ENCODE data around the gene USP53. TPM values are rescaled to one million over a fixed set of nuclear protein-coding genes. Genes with fewer than 3 reads are reported as not detected.
A peak's percentile ranks its signal among the peaks of the same experiment; 100 is the strongest.
"Not testable (repeated sequence)": the region's sequence is repeated elsewhere in the genome, so short reads cannot be mapped to it uniquely, and the experiment has no call there.

The USP53 gene
- total and polyA plus RNA-seq, 4 donors: 24.9 to 114 (median 73.8) TPM

DNA sequence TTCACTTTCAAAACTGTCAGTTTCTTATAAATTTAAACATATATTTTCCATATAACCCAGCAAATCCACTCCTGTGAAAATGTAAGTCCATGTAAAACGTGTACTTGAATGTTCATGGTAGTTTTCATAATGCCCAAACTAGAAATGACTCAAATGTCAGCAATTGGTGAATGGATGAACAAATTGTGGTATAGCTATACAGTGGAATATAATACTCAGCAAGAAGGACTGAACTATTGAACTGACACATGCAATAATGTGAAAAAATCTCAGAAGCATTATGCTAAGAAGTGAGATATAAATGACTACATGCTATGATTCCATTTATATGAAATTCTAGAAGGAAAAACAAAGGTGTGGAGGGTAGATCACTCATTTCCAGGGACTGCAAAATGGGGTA is 52.2 kb downstream of the USP53 start:
- Histone ChIP-seq H3K9me3 (ENCODE audit: control insufficient read depth, low read length) (no peaks in the 10 kb centered on the region), H3K27me3 (ENCODE audit: control insufficient read depth in 1 of 2, insufficient read depth in 2 of 2, low read length in 1 of 2) (no peaks in the 10 kb centered on the region), H3K36me3 (ENCODE audit: control insufficient read depth in 1 of 2, insufficient read depth in 2 of 2, low read length in 1 of 2) (peaks cover 1 to 2% of the 10 kb centered on the region in 2 donors), H3K4me3 (ENCODE audit: low read length in 2 of 2) (no peak overlapping the region), H3K4me1 (ENCODE audit: control insufficient read depth in 1 of 2, insufficient read depth in 2 of 2, low read length in 2 of 2) (peaks cover 0 to 1% of the 10 kb centered on the region in 2 donors), H3K27ac (ENCODE audit: low read depth in 1 of 2, low read length in 2 of 2) (no peak overlapping the region)
- intact Hi-C loops (cut with DNase I): loop anchor here in 1 of 2 donors (10.0 kb wide), 1 partner anchor 110 kb away; no protein-coding TSS in a partner anchor
- DNase-seq (no peak), ATAC-seq (ENCODE audit: low FRiP score) (no peak)
- WGBS, 2 donors: 84 to 97% methylated on average over 1 of the region's 1 CpG

DNA sequence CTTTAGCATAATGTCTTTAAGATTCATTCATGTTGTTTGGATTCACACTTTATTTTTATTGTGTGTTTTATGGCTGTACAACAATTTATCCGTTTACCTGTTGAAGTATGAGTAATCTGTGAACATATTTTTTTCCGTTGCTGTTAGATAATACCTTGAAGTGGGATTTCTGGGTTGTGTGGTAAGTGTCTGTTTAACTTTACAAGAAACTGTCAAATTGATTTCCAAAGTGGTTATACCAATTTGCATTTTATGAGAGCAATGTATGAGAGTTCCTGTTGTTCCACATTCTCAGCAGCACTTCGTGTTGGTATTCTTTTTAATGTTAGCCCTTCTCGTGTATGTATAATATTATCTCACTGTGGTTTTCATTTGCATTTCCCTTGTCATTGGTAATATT is 53.6 kb downstream of the USP53 start:
- peaks cover 0 to 1% of the 10 kb centered on the region in 2 donors for H3K4me1 ChIP-seq (ENCODE audit: control insufficient read depth in 1 of 2, insufficient read depth in 2 of 2, low read length in 2 of 2)
- no peak for DNase-seq
- no peak overlapping the region for H3K4me3 ChIP-seq (ENCODE audit: low read length in 2 of 2)
- H3K27ac ChIP-seq (ENCODE audit: low read depth in 1 of 2, low read length in 2 of 2): no peak overlapping the region
- no peaks in the 10 kb centered on the region for H3K9me3 ChIP-seq (ENCODE audit: control insufficient read depth, low read length)
- no peak for ATAC-seq (ENCODE audit: low FRiP score)
- WGBS, 2 donors: 81 to 84% methylated on average over 4 of the region's 4 CpGs
- peaks cover 2 to 3% of the 10 kb centered on the region in 2 donors for H3K36me3 ChIP-seq (ENCODE audit: control insufficient read depth in 1 of 2, insufficient read depth in 2 of 2, low read length in 1 of 2)
- intact Hi-C loops (cut with DNase I): loop anchor here in 1 of 2 donors (10.0 kb wide), 1 partner anchor 111 kb away; no protein-coding TSS in a partner anchor
- H3K27me3 ChIP-seq (ENCODE audit: control insufficient read depth in 1 of 2, insufficient read depth in 2 of 2, low read length in 1 of 2): no peaks in the 10 kb centered on the region

DNA sequence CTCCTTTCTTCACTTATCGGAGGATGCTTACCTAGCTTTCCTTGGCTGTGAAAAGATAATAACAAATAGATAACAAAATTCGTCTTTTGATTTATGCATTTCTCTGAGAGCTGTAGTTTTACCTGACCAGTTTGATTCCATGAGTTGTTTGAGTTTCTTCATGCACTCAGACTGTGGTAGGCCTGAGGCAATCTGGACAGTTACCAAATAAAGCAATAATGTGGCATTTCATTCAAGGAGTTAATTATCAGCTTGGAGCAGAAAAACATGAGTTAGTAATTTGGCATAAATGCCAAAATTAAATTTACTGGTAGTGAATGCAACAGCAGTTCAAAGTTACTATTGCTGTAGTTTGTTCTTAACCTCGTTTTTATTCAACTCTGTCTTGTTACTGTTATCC is 56.0 kb downstream of the USP53 start:
- Histone ChIP-seq H3K27me3 (ENCODE audit: control insufficient read depth in 1 of 2, insufficient read depth in 2 of 2, low read length in 1 of 2) (no peaks in the 10 kb centered on the region), H3K36me3 (ENCODE audit: control insufficient read depth in 1 of 2, insufficient read depth in 2 of 2, low read length in 1 of 2) (peaks cover 0 to 3% of the 10 kb centered on the region in 2 donors), H3K4me3 (ENCODE audit: low read length in 2 of 2) (no peak overlapping the region), H3K27ac (ENCODE audit: low read depth in 1 of 2, low read length in 2 of 2) (no peak overlapping the region), H3K9me3 (ENCODE audit: control insufficient read depth, low read length) (no peaks in the 10 kb centered on the region), H3K4me1 (ENCODE audit: control insufficient read depth in 1 of 2, insufficient read depth in 2 of 2, low read length in 2 of 2) (no peaks in the 10 kb centered on the region)
- no peak for DNase-seq
- ATAC-seq (ENCODE audit: low FRiP score): no peak
- 84 to 86% methylated on average over 3 of the region's 3 CpGs for WGBS, 2 donors
- intact Hi-C loops (cut with DNase I): loop anchor here in 1 of 2 donors (10.0 kb wide), 1 partner anchor 114 kb away; no protein-coding TSS in a partner anchor

DNA sequence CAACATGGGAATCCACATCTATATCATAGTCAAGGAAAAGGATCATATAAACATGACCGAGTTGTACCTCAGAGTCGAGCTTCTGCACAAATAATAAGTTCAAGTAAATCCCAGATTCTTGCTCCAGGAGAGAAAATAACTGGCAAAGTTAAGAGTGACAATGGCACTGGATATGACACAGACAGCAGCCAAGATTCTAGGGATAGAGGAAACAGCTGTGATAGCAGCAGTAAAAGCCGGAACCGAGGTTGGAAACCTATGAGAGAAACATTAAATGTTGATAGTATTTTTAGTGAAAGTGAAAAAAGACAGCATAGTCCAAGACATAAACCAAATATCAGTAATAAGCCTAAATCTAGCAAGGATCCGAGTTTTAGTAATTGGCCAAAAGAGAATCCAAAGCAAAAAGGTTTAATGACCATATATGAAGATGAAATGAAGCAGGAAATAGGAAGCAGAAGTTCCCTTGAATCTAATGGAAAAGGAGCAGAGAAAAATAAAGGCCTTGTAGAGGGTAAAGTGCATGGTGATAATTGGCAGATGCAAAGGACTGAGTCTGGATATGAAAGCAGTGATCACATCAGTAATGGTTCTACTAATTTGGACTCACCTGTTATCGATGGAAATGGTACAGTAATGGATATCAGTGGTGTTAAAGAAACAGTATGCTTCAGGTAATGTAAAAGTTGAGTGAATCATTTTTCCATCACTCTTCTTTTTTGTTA is 59.0 kb downstream of the USP53 start:
- Histone ChIP-seq H3K36me3 (ENCODE audit: control insufficient read depth in 1 of 2, insufficient read depth in 2 of 2, low read length in 1 of 2) (peaks cover 0 to 3% of the 10 kb centered on the region in 2 donors), H3K27me3 (ENCODE audit: control insufficient read depth in 1 of 2, insufficient read depth in 2 of 2, low read length in 1 of 2) (no peaks in the 10 kb centered on the region)

DNA sequence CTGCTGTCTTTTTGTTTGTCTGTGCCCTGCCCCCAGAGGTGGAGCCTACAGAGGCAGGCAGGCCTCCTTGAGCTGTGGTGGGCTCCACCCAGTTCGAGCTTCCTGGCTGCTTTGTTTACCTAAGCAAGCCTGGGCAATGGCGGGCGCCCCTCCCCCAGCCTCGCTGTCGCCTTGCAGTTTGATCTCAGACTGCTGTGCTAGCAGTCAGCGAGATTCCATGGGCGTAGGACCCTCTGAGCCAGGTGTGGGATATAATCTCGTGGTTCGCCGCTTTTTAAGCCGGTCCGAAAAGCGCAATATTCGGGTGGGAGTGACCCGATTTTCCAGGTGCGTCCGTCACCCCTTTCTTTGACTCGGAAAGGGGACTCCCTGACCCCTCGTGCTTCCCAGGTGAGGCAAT is 67.0 kb downstream of the USP53 start:
- H3K4me3 ChIP-seq (ENCODE audit: low read length in 2 of 2); ATAC-seq (ENCODE audit: low FRiP score); H3K36me3 ChIP-seq (ENCODE audit: control insufficient read depth in 1 of 2, insufficient read depth in 2 of 2, low read length in 1 of 2); H3K9me3 ChIP-seq (ENCODE audit: control insufficient read depth, low read length); H3K27ac ChIP-seq (ENCODE audit: low read depth in 1 of 2, low read length in 2 of 2); DNase-seq; H3K4me1 ChIP-seq (ENCODE audit: control insufficient read depth in 1 of 2, insufficient read depth in 2 of 2, low read length in 2 of 2); H3K27me3 ChIP-seq (ENCODE audit: control insufficient read depth in 1 of 2, insufficient read depth in 2 of 2, low read length in 1 of 2); intact Hi-C loops (cut with DNase I): not testable (repeated sequence)
- 88% methylated on average over 16 to 19 of the region's 19 CpGs for WGBS, 2 donors

More for the DNA sequence above, 59.0 kb downstream of the USP53 start:
- intact Hi-C loops (cut with DNase I): loop anchor here in 1 of 2 donors (5.0 kb wide), 1 partner anchor 34 kb away; no protein-coding TSS in a partner anchor
- no peak for ATAC-seq (ENCODE audit: low FRiP score)
- 71 to 73% methylated on average over 6 of the region's 6 CpGs for WGBS, 2 donors
- Histone ChIP-seq H3K4me3 (ENCODE audit: low read length in 2 of 2) (no peak overlapping the region), H3K9me3 (ENCODE audit: control insufficient read depth, low read length) (no peaks in the 10 kb centered on the region), H3K27ac (ENCODE audit: low read depth in 1 of 2, low read length in 2 of 2) (no peak overlapping the region), H3K4me1 (ENCODE audit: control insufficient read depth in 1 of 2, insufficient read depth in 2 of 2, low read length in 2 of 2) (no peaks in the 10 kb centered on the region)
- no peak for DNase-seq

DNA sequence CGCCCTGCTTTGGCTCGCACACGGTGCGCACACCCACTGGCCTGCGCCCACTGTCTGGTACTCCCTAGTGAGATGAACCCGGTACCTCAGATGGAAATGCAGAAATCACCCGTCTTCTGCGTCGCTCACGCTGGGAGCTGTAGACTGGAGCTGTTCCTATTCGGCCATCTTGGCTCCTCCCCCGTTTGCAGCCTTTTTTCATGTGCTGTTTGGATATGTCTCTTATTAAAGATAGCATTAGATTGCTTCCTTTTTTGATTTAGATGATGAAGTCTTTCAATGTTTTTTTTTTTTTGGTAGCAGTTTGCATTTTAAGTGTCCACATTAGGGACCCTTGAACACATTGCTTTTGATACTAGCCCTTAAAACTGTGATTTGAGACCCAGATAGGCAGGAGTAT is 67.4 kb downstream of the USP53 start:
- not testable (repeated sequence) for H3K4me3 ChIP-seq (ENCODE audit: low read length in 2 of 2); ATAC-seq (ENCODE audit: low FRiP score)
- 95 to 96% methylated on average over 10 to 12 of the region's 12 CpGs for WGBS, 2 donors

DNA sequence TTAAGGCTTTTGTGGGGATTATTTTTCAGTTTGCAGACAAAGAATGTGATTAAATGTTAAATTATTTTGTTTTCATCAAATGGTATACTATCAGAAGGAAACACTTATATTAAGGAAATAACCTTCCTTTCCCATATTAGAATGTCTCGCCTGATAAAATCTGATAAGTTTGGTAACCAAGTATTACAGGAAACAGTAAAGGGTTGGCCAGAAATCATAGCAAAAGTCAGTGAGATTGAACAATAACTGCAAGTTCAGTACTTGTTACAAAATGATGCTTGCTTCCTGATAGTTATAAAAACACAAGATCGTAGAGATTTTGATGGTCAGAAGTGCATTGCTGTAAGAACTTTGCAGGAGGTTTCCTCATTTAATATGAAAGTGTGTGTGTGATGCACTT is 68.9 kb downstream of the USP53 start:
- 51 to 60% methylated on average over 2 of the region's 2 CpGs for WGBS, 2 donors
- Histone ChIP-seq H3K27ac (ENCODE audit: low read depth in 1 of 2, low read length in 2 of 2) (no peak overlapping the region), H3K9me3 (ENCODE audit: control insufficient read depth, low read length) (no peaks in the 10 kb centered on the region), H3K36me3 (ENCODE audit: control insufficient read depth in 1 of 2, insufficient read depth in 2 of 2, low read length in 1 of 2) (no peaks in the 10 kb centered on the region), H3K4me3 (ENCODE audit: low read length in 2 of 2) (no peak overlapping the region), H3K4me1 (ENCODE audit: control insufficient read depth in 1 of 2, insufficient read depth in 2 of 2, low read length in 2 of 2) (peaks cover 0 to 5% of the 10 kb centered on the region in 2 donors), H3K27me3 (ENCODE audit: control insufficient read depth in 1 of 2, insufficient read depth in 2 of 2, low read length in 1 of 2) (no peaks in the 10 kb centered on the region)
- intact Hi-C loops (cut with DNase I): loop anchor here in 1 of 2 donors (5.0 kb wide), 1 partner anchor 44 kb away; no protein-coding TSS in a partner anchor
- no peak for DNase-seq
- ATAC-seq (ENCODE audit: low FRiP score): no peak

More for the DNA sequence above, 67.4 kb downstream of the USP53 start:
- not testable (repeated sequence) for H3K27me3 ChIP-seq (ENCODE audit: control insufficient read depth in 1 of 2, insufficient read depth in 2 of 2, low read length in 1 of 2); H3K27ac ChIP-seq (ENCODE audit: low read depth in 1 of 2, low read length in 2 of 2); H3K4me1 ChIP-seq (ENCODE audit: control insufficient read depth in 1 of 2, insufficient read depth in 2 of 2, low read length in 2 of 2); H3K36me3 ChIP-seq (ENCODE audit: control insufficient read depth in 1 of 2, insufficient read depth in 2 of 2, low read length in 1 of 2); DNase-seq; H3K9me3 ChIP-seq (ENCODE audit: control insufficient read depth, low read length)
- intact Hi-C loops (cut with DNase I): loop anchor here in 1 of 2 donors (5.0 kb wide), 1 partner anchor 43 kb away; no protein-coding TSS in a partner anchor

DNA sequence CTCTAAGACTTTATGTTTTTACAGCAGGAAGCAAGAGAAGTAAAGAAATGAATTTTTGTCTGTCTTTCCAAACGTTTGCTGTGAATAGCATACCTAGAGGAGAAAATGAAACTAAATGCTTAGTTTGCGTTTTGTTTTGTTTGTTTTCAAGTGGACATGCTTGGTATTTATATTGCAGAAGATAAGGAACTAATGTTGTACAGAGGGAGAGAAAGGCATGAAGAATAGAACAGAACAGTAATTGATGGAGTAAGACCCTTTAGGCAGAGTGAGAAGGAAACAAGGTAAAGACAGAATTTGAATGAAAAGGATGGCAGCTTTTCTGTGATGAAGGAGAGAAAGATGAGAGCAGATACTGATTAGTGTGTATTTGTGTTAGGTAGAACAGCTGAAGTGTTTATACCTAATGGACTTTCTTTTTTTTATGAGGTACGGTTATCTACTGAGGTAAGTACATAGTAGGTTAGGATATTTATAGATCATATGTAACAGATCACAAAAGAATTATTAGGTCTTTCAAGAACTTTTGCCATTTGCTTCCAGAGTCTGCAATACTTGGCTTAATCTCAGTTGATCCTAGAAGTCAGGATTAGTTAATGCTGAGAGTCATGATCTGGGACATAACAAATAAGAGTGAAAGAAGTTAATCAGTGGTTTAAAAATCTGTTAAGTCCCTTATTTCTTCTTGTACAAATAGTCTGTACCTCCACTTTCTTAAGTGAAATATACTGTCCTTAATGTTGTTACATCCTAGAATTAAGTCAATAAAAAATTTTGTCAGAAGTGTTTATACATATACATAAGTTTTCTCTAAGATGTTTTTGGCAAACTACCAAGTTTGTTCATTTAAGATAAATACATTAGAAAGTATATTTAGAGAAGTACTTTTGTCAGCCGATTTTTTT is 72.6 kb downstream of the USP53 start:
- 1 to 3% methylated on average over 4 of the region's 4 CpGs for WGBS, 2 donors
- Histone ChIP-seq H3K4me1 (ENCODE audit: control insufficient read depth in 1 of 2, insufficient read depth in 2 of 2, low read length in 2 of 2) (peaks cover 0 to 5% of the 10 kb centered on the region in 2 donors), H3K9me3 (ENCODE audit: control insufficient read depth, low read length) (no peaks in the 10 kb centered on the region), H3K36me3 (ENCODE audit: control insufficient read depth in 1 of 2, insufficient read depth in 2 of 2, low read length in 1 of 2) (no peaks in the 10 kb centered on the region), H3K4me3 (ENCODE audit: low read length in 2 of 2) (peak overlapping the region in 1 of 2 donors; percentile 41), H3K27ac (ENCODE audit: low read depth in 1 of 2, low read length in 2 of 2) (no peak overlapping the region), H3K27me3 (ENCODE audit: control insufficient read depth in 1 of 2, insufficient read depth in 2 of 2, low read length in 1 of 2) (no peaks in the 10 kb centered on the region)
- ATAC-seq (ENCODE audit: low FRiP score) (peak; percentile 31), DNase-seq (no peak)
- intact Hi-C loops (cut with DNase I): loop anchor here (5.0 kb wide), 3 partner anchors 48 to 243 kb away; partner anchors contain the start of gene USP53 (in 1 of the 2)
